IMR-90 (cell line): ENCODE measurements around the gene OR4X1. TPM values are rescaled to one million over a fixed set of nuclear protein-coding genes. Genes with fewer than 3 reads are reported as not detected.

Source experiments
- ATAC-seq: fragments of 200-7000 bp; cut with Tn5 transposase; 2 replicates; pipeline ENCODE4 v1.9.1; 2020; ENCODE audit warnings: low read depth, mild to moderate bottlenecking, moderate library complexity
- BruUV-seq: library from RNA; stranded (reverse); fragments of 400-500 nt; replicated peaks from 2 replicates; lab custom pipeline; 2021; lab: Mats Ljungman, UMichigan
- CTCF ChIA-PET: fragments of 300-600 bp; formaldehyde crosslinking; extraction: SDS; loops from one replicate; lab custom pipeline; 2021; ENCODE audit warnings: antibody characterized with exemption; lab: Yijun Ruan, JAX
- POLR2A ChIA-PET: fragments of 300-600 bp; sonication (Branson Sonifier 250); formaldehyde crosslinking; loops from one replicate; lab custom pipeline; 2022; ENCODE audit warnings: antibody characterized with exemption; ENCODE audit not compliant: unreplicated experiment; lab: Charles Lee
- DNase-seq: peaks from one replicate; pipeline ENCODE4 v3.0.0; 2013
- H2AFZ ChIP-seq: replicated peaks from 2 replicates; pipeline ENCODE3; 2013; ENCODE audit warnings: low read length, mild to moderate bottlenecking; ENCODE audit not compliant: poor library complexity
- H2AK5ac ChIP-seq: 2 replicates; pipeline ENCODE4 v1.6.1; 2013; ENCODE audit warnings: low read depth, low read length, inconsistent platforms
- H2AK9ac ChIP-seq: replicated peaks from 2 replicates; pipeline ENCODE3; 2013; ENCODE audit warnings: mild to moderate bottlenecking, low read depth, low read length, moderate library complexity; ENCODE audit not compliant: poor library complexity
- H2BK120ac ChIP-seq: 2 replicates; pipeline ENCODE4 v1.6.1; 2013; ENCODE audit warnings: low read depth, low read length, inconsistent platforms
- H2BK15ac ChIP-seq: 3 replicates; pipeline ENCODE4 v1.6.1; 2013; ENCODE audit warnings: low read depth, low read length, inconsistent platforms
- H2BK20ac ChIP-seq: 2 replicates; pipeline ENCODE4 v1.6.1; 2013; ENCODE audit warnings: low read depth, mild to moderate bottlenecking, inconsistent platforms, low read length, moderate library complexity
- H2BK5ac ChIP-seq: 2 replicates; pipeline ENCODE4 v1.6.1; 2013; ENCODE audit warnings: mild to moderate bottlenecking, low read depth, low read length, inconsistent platforms; ENCODE audit not compliant: poor library complexity, severe bottlenecking
- H3K14ac ChIP-seq: replicated peaks from 2 replicates; pipeline ENCODE4 v1.6.1; 2013; ENCODE audit warnings: low read depth, low read length, inconsistent platforms
- H3K18ac ChIP-seq: 2 replicates; pipeline ENCODE4 v1.6.1; 2013; ENCODE audit warnings: low read depth, low read length, control low read depth
- H3K23ac ChIP-seq: 2 replicates; pipeline ENCODE4 v1.6.1; 2013; ENCODE audit warnings: low read depth, low read length, inconsistent platforms
- H3K27ac ChIP-seq: 2 replicates; pipeline ENCODE4 v1.5.1; 2013; ENCODE audit warnings: mild to moderate bottlenecking, control low read depth, low read length; ENCODE audit not compliant: insufficient read depth
- H3K27me3 ChIP-seq: 2 replicates; pipeline ENCODE4 v1.6.1; 2013; ENCODE audit warnings: low read length; ENCODE audit not compliant: control insufficient read depth, insufficient read depth
- H3K36me3 ChIP-seq: 2 replicates; pipeline ENCODE4 v1.6.1; 2013; ENCODE audit warnings: low read length, mixed read lengths; ENCODE audit not compliant: control insufficient read depth, insufficient read depth
- H3K4ac ChIP-seq: 2 replicates; pipeline ENCODE4 v1.6.1; 2013; ENCODE audit warnings: low read depth, low read length, inconsistent platforms
- H3K4me1 ChIP-seq: 2 replicates; pipeline ENCODE4 v1.6.1; 2013; ENCODE audit warnings: low read length, mixed read lengths; ENCODE audit not compliant: control insufficient read depth, insufficient read depth
- H3K4me2 ChIP-seq: 2 replicates; pipeline ENCODE4 v1.6.1; 2013; ENCODE audit warnings: low read depth, mild to moderate bottlenecking, control low read depth, low read length, moderate library complexity
- H3K4me3 ChIP-seq: 2 replicates; pipeline ENCODE4 v1.5.1; 2013; ENCODE audit warnings: low read depth, mild to moderate bottlenecking, control low read depth, low read length, moderate library complexity; ENCODE audit not compliant: insufficient read depth
- H3K56ac ChIP-seq: 2 replicates; pipeline ENCODE4 v1.6.1; 2013; ENCODE audit warnings: low read length, inconsistent platforms; ENCODE audit not compliant: insufficient read depth; ENCODE audit errors: extremely low read depth
- H3K79me1 ChIP-seq, 2 experiments: 2 replicates each; pipeline ENCODE4 v1.6.1; 2013; ENCODE audit warnings: low read length in 2 of 2, inconsistent platforms in 1 of 2, low read depth in 1 of 2
- H3K9ac ChIP-seq: 2 replicates; pipeline ENCODE4 v1.6.1; 2013; ENCODE audit warnings: low read depth, low read length, control low read depth
- H3K9me1 ChIP-seq: 2 replicates; pipeline ENCODE4 v1.6.1; 2013; ENCODE audit warnings: low read length, inconsistent platforms; ENCODE audit not compliant: insufficient read depth
- H3K9me3 ChIP-seq: 2 replicates; pipeline ENCODE4 v1.6.1; 2013; ENCODE audit warnings: low read length; ENCODE audit not compliant: control insufficient read depth, insufficient read depth
- H4K20me1 ChIP-seq: 2 replicates; pipeline ENCODE4 v1.6.1; 2013; ENCODE audit warnings: low read length, inconsistent platforms; ENCODE audit not compliant: insufficient read depth
- H4K5ac ChIP-seq: 2 replicates; pipeline ENCODE4 v1.6.1; 2013; ENCODE audit warnings: mild to moderate bottlenecking, low read depth, low read length, control low read depth
- H4K8ac ChIP-seq, 2 experiments: 2 replicates each; pipeline ENCODE4 v1.6.1; 2013; ENCODE audit warnings: low read depth in 2 of 2, low read length in 2 of 2, control low read depth in 1 of 2, inconsistent platforms in 1 of 2
- H4K91ac ChIP-seq: 2 replicates; pipeline ENCODE4 v1.6.1; 2013; ENCODE audit warnings: low read depth, low read length, inconsistent platforms; ENCODE audit not compliant: insufficient read depth
- CEBPB ChIP-seq: IDR thresholded peaks from 2 replicates; pipeline ENCODE4 v1.6.1; 2012; ENCODE audit warnings: low read depth, low read length, improper control_type of control experiment
- CHD1 ChIP-seq: IDR thresholded peaks from 2 replicates; pipeline ENCODE4 v1.6.1; 2012; ENCODE audit warnings: low read depth, low read length, improper control_type of control experiment
- ELK1 ChIP-seq: fragments of 150-350 bp; IDR thresholded peaks from 2 replicates; pipeline ENCODE4 v1.6.1; 2016; ENCODE audit warnings: low read depth, mild to moderate bottlenecking, low read length, moderate library complexity, borderline replicate concordance
- FOS ChIP-seq: fragments of 150-350 bp; IDR thresholded peaks from 2 replicates; pipeline ENCODE4 v1.6.1; 2016; ENCODE audit warnings: low read depth, low read length
- MAZ ChIP-seq: IDR thresholded peaks from 2 replicates; pipeline ENCODE4 v1.6.1; 2012; ENCODE audit warnings: low read depth, mild to moderate bottlenecking, low read length, improper control_type of control experiment, moderate library complexity, borderline replicate concordance
- NFE2L2 ChIP-seq: fragments of 150-350 bp; IDR thresholded peaks from 2 replicates; pipeline ENCODE4 v1.6.1; 2016; ENCODE audit warnings: low read depth, mild to moderate bottlenecking, low read length
- POLR2A ChIP-seq: IDR thresholded peaks from 2 replicates; pipeline ENCODE4 v1.6.1; 2012; ENCODE audit warnings: mild to moderate bottlenecking, low read depth, low read length
- RAD21 ChIP-seq: IDR thresholded peaks from 2 replicates; pipeline ENCODE4 v1.6.1; 2012; ENCODE audit warnings: low read length, improper control_type of control experiment
- RCOR1 ChIP-seq: IDR thresholded peaks from 2 replicates; pipeline ENCODE4 v1.6.1; 2012; ENCODE audit warnings: mild to moderate bottlenecking, low read length, improper control_type of control experiment; ENCODE audit not compliant: insufficient replicate concordance
- USF2 ChIP-seq: fragments of 150-350 bp; IDR thresholded peaks from 2 replicates; pipeline ENCODE4 v1.6.1; 2017; ENCODE audit warnings: mild to moderate bottlenecking, antibody characterized with exemption, low read length, low read depth
- WGBS, 2 experiments: methylation state at CpG; one replicate each; pipeline versions ENCODE4 v1.1.5 to v1.1.7; 2013; ENCODE audit warnings: missing lambda C conversion rate in 2 of 2; ENCODE audit not compliant: insufficient read length in 1 of 2; ENCODE audit errors: extremely low coverage in 2 of 2; 5-methylcytosine and 5-hydroxymethylcytosine counted together
- dilution Hi-C: fragments of 300-500 bp; cut with HindIII; formaldehyde crosslinking; loops from one replicate; pipeline ENCODE4 v1.14.3; 2018; ENCODE audit warnings: low sequenced_read_pairs; ENCODE audit not compliant: unreplicated experiment
- in situ Hi-C: fragments of 300-500 bp; cut with MboI; formaldehyde crosslinking; loops from 3 replicates; pipeline ENCODE4 v1.14.3; 2019; ENCODE audit warnings: low sequenced_read_pairs, inconsistent platforms, mixed read lengths
- intact Hi-C: fragments of 100-400 bp; cut with micrococcal nuclease; formaldehyde crosslinking; loops from 2 replicates; pipeline ENCODE4 v1.10.0; 2022
- polyA plus RNA-seq, 3 experiments: library from polyadenylated mRNA; depleted of rRNA; stranded (reverse); fragments of >200 nt; gene quantifications; 2 replicates each; pipeline ENCODE4 v1.2.3, GENCODE V29; 2012; ENCODE audit warnings: low replicate concordance in 1 of 3
- total RNA-seq: library from RNA; depleted of rRNA; stranded (reverse); fragments of >200 nt; gene quantifications from 2 replicates; pipeline ENCODE4 v1.2.3, GENCODE V29; 2012

The OR4X1 gene
- total and polyA plus RNA-seq, 2 of the 4 experiments (the other 2 are of a cell fraction), result not detected

- Histone ChIP-seq H3K9me1 (no peaks in the 10 kb centered on the region), H3K9me3 (no peaks in the 10 kb centered on the region), H3K4me2 (no peak overlapping the region), H3K14ac (no peak overlapping the region), H3K56ac (no peak overlapping the region), H3K9ac (no peak overlapping the region), H2BK20ac (no peak overlapping the region), H2AK5ac (no peak overlapping the region), H3K4ac (no peak overlapping the region), H4K5ac (no peak overlapping the region), H2BK120ac (no peak overlapping the region), H3K36me3 (no peaks in the 10 kb centered on the region), H3K23ac (no peak overlapping the region), H2BK15ac (no peak overlapping the region), H4K8ac (no peak overlapping the region), H3K79me1 (no peaks in the 10 kb centered on the region), H3K18ac (no peak overlapping the region), H2BK5ac (no peak overlapping the region), H4K20me1 (no peaks in the 10 kb centered on the region), H3K27me3 (no peaks in the 10 kb centered on the region), H4K91ac (no peak overlapping the region), H2AK9ac (no peak overlapping the region), H3K27ac (no peak overlapping the region), H3K4me3 (no peak overlapping the region), H2AFZ (no peak overlapping the region), H3K4me1 (no peaks in the 10 kb centered on the region)
- in situ Hi-C loops, result no loop called here
- ChIA-PET CTCF (no interaction called here), POLR2A (no interaction called here)
- intact Hi-C loops, result no loop called here
- DNase-seq (no peak), ATAC-seq (no peak)
- no peak for TF ChIP-seq CEBPB
- TF ChIP-seq POLR2A, result no peak
- no peak for TF ChIP-seq FOS
- TF ChIP-seq ELK1, result no peak
- no peak for TF ChIP-seq USF2
- no peak for TF ChIP-seq RAD21
- TF ChIP-seq CHD1, result no peak
- TF ChIP-seq NFE2L2, result no peak
- TF ChIP-seq MAZ, result no peak
- TF ChIP-seq RCOR1, result no peak
- 0% methylated on average over 1 of the region's 1 CpG; no CpG with 5 or more reads in 1 of the 2 experiments for WGBS, 2 experiments
- no TSS peak for BruUV-seq
- dilution Hi-C loops, result no loop called here
Observed at GRCh38 chr11:48272606-48273005, 8.9 kb downstream of the OR4X1 start.
